HEK293 (cell line): Measurements from ENCODE around the gene GDE1.

Source experiments
- CTCF ChIA-PET: fragments of 350-600 bp; formaldehyde crosslinking; extraction: SDS; loops from one replicate; lab custom pipeline; 2021; ENCODE audit warnings: antibody characterized with exemption; lab: Yijun Ruan, JAX
- POLR2A ChIA-PET: fragments of 300-600 bp; formaldehyde crosslinking; extraction: SDS; loops from one replicate; lab custom pipeline; 2020; ENCODE audit warnings: antibody characterized with exemption, inconsistent platforms; lab: Yijun Ruan, JAX
- H3K27ac ChIP-seq: fragments of 200-500 bp; sonication (Bioruptor generic); 2 replicates; pipeline ENCODE4 v1.5.1; 2014; ENCODE audit warnings: low read depth, low read length, control low read depth, inconsistent platforms; ENCODE audit errors: extremely low read depth
- H3K36me3 ChIP-seq, 2 experiments: fragments of 200-500 bp in 1 of 2; sonication (Bioruptor generic) in 1 of 2; 1 replicate in 1 of 2; 2 replicates in 1 of 2; pipeline ENCODE4 v1.5.1; 2014 to 2017; ENCODE audit warnings: inconsistent platforms in 2 of 2, low read length in 2 of 2; ENCODE audit not compliant: control insufficient read depth in 2 of 2, insufficient read depth in 1 of 2
- H3K4me1 ChIP-seq: fragments of 200-500 bp; sonication (Bioruptor generic); 2 replicates; pipeline ENCODE4 v1.5.1; 2014; ENCODE audit warnings: mild to moderate bottlenecking, low read length, inconsistent platforms; ENCODE audit not compliant: control insufficient read depth, insufficient read depth
- H3K4me3 ChIP-seq: 2 replicates; pipeline ENCODE4 v1.5.1; 2011; ENCODE audit warnings: low read depth, mild to moderate bottlenecking, control low read depth, low read length, moderate library complexity
- H3K9me3 ChIP-seq: fragments of 200-500 bp; sonication (Bioruptor generic); 2 replicates; pipeline ENCODE4 v1.5.1; 2014; ENCODE audit warnings: low read depth, low read length, inconsistent platforms; ENCODE audit not compliant: control insufficient read depth, insufficient read depth
- EGR2 ChIP-seq: fragments of 450-650 bp; formaldehyde crosslinking; IDR thresholded peaks from 2 replicates; pipeline ENCODE4 v1.5.1; 2016; ENCODE audit warnings: low read depth, missing biosample characterization, missing genetic modification characterization
- GFI1B ChIP-seq: fragments of 450-650 bp; formaldehyde crosslinking; IDR thresholded peaks from 2 replicates; pipeline ENCODE4 v1.5.1; 2016; ENCODE audit warnings: missing biosample characterization, missing genetic modification characterization
- SCRT2 ChIP-seq: fragments of 450-650 bp; formaldehyde crosslinking; IDR thresholded peaks from 2 replicates; pipeline ENCODE4 v1.5.1; 2016; ENCODE audit warnings: missing biosample characterization, missing genetic modification characterization
- ZNF10 ChIP-seq: fragments of 450-650 bp; formaldehyde crosslinking; IDR thresholded peaks from 2 replicates; pipeline ENCODE4 v1.5.1; 2017; ENCODE audit warnings: missing biosample characterization, missing genetic modification characterization
- ZNF114 ChIP-seq: fragments of 450-650 bp; formaldehyde crosslinking; IDR thresholded peaks from 2 replicates; pipeline ENCODE4 v1.5.0; 2017; ENCODE audit warnings: missing biosample characterization, missing genetic modification characterization
- ZNF221 ChIP-seq: fragments of 450-650 bp; formaldehyde crosslinking; IDR thresholded peaks from 2 replicates; pipeline ENCODE4 v1.5.1; 2017; ENCODE audit warnings: missing biosample characterization, missing genetic modification characterization, borderline replicate concordance
- ZNF274 ChIP-seq, 2 experiments: fragments of 200-500 bp in 1 of 2; fragments of 450-650 bp in 1 of 2; sonication (Bioruptor generic) in 1 of 2; formaldehyde crosslinking in 1 of 2; IDR thresholded peaks; 2 replicates each; pipeline versions ENCODE4 v1.5.1 to v1.6.1; 2014 to 2016; ENCODE audit warnings: borderline replicate concordance in 1 of 2, inconsistent platforms in 1 of 2, low read length in 1 of 2, missing biosample characterization in 1 of 2, missing genetic modification characterization in 1 of 2
- ZNF391 ChIP-seq: fragments of 450-650 bp; formaldehyde crosslinking; IDR thresholded peaks from 2 replicates; pipeline ENCODE4 v1.5.1; 2016; ENCODE audit warnings: low read depth, missing biosample characterization, missing genetic modification characterization, borderline replicate concordance
- ZNF555 ChIP-seq: fragments of 450-650 bp; formaldehyde crosslinking; conservative IDR thresholded peaks from 2 replicates; pipeline ENCODE4 v1.5.1; 2017; ENCODE audit warnings: missing biosample characterization, mild to moderate bottlenecking, missing genetic modification characterization, inconsistent platforms
- ZNF610 ChIP-seq: fragments of 450-650 bp; formaldehyde crosslinking; IDR thresholded peaks from 2 replicates; pipeline ENCODE4 v1.5.1; 2016; ENCODE audit warnings: missing biosample characterization, missing genetic modification characterization, borderline replicate concordance
- ZNF623 ChIP-seq: fragments of 450-650 bp; formaldehyde crosslinking; IDR thresholded peaks from 2 replicates; pipeline ENCODE4 v1.5.1; 2016; ENCODE audit warnings: missing biosample characterization, missing genetic modification characterization
- ZNF629 ChIP-seq: fragments of 450-650 bp; formaldehyde crosslinking; IDR thresholded peaks from 2 replicates; pipeline ENCODE4 v1.5.1; 2017; ENCODE audit warnings: missing biosample characterization, missing genetic modification characterization
- ZNF664 ChIP-seq: fragments of 450-650 bp; formaldehyde crosslinking; IDR thresholded peaks from 2 replicates; pipeline ENCODE4 v1.5.1; 2016; ENCODE audit warnings: missing biosample characterization, missing genetic modification characterization
- ZNF777 ChIP-seq: fragments of 450-650 bp; formaldehyde crosslinking; IDR thresholded peaks from 2 replicates; pipeline ENCODE4 v1.5.1; 2017; ENCODE audit warnings: missing biosample characterization, missing genetic modification characterization, borderline replicate concordance
- ZSCAN30 ChIP-seq: fragments of 450-650 bp; IDR thresholded peaks from 2 replicates; pipeline ENCODE4 v1.5.1; 2018; ENCODE audit warnings: missing biosample characterization, mild to moderate bottlenecking, missing genetic modification characterization, moderate library complexity
- TF ChIP-seq, protein P1 (sequence below): fragments of 450-650 bp; formaldehyde crosslinking; IDR thresholded peaks from 2 replicates; pipeline ENCODE4; 2016; ENCODE audit warnings: missing biosample characterization, missing genetic modification characterization
- TF ChIP-seq, protein P2 (sequence below): fragments of 450-650 bp; formaldehyde crosslinking; IDR thresholded peaks from 2 replicates; pipeline ENCODE4 v1.5.1; 2016; ENCODE audit warnings: missing biosample characterization, missing genetic modification characterization
- TF ChIP-seq, protein P3 (sequence below): fragments of 450-650 bp; formaldehyde crosslinking; IDR thresholded peaks from 2 replicates; pipeline ENCODE4 v1.5.1; 2016; ENCODE audit warnings: missing biosample characterization, missing genetic modification characterization
- TF ChIP-seq, protein P4 (sequence below): fragments of 450-650 bp; formaldehyde crosslinking; conservative IDR thresholded peaks from 2 replicates; pipeline ENCODE4 v1.5.1; 2016; ENCODE audit warnings: low read depth, missing biosample characterization, missing genetic modification characterization

GDE1 gene

DNA sequence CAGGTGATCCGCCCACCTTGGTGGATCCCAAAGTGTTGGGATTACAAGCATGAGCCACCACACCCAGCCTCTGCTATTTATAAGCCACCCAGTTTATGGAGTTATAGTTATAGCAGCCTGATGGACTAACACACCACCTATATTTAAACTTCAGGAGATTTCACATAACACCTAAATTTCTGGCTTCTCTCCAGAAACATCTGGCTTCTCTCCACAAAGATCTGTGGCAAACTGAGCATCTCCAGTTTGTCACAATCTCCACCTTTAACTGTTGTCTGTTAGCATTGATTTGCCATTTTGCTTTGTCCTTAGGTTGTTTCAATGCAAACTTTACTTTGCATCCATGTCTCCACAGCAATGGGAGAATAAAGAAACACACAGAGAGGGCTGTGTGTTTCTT lies 39.6 kb downstream of the GDE1 start:
- H3K4me1 ChIP-seq = no peaks in the 10 kb centered on the region
- H3K4me3 ChIP-seq = no peak overlapping the region
- H3K9me3 ChIP-seq = no peaks in the 10 kb centered on the region
- POLR2A ChIA-PET = no interaction called here
- CTCF ChIA-PET = no interaction called here
- TF ChIP-seq ZNF221 (tag by site-specific recombination) (no peak), ZNF664 (tag by site-specific recombination) (no peak), GFI1B (no peak), ZNF623 (tag by site-specific recombination) (no peak), ZNF555 (tag by site-specific recombination) (no peak), ZNF777 (no peak), SCRT2 (no peak), ZNF610 (no peak), EGR2 (tag by site-specific recombination) (no peak)
- TF ChIP-seq, all 188 proteins: peak for 0
- Histone ChIP-seq H3K36me3 (no peaks in the 10 kb centered on the region), H3K27ac (no peak overlapping the region)

DNA sequence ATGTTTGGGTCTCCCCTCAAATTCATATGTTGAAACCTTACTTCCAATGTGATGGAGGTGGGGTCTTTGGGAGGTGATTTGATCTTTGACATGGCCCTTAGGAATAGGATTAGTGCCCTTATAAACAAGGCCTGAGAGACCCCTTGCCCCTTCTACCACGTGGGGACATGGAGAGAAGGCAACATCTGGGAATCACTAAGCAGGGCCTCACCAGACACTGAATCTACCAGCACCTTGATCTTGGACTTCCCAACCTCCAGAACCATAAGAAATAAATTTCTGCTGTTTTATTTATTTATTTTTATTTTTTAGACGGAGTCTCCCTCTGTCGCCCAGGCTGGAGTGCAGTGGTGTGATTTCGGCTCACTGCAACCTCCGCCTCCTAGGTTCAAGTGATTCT lies 40.1 kb downstream of the GDE1 start:
- CTCF ChIA-PET = no interaction called here
- POLR2A ChIA-PET = no interaction called here
- no peak overlapping the region for H3K27ac ChIP-seq
- no peaks in the 10 kb centered on the region for H3K4me1 ChIP-seq
- no peaks in the 10 kb centered on the region for H3K36me3 ChIP-seq
- TF ChIP-seq ZNF114 (tag by site-specific recombination) (no peak), ZNF10 (tag by site-specific recombination) (no peak), ZNF391 (no peak), ZNF629 (tag by site-specific recombination) (no peak), ZNF274 (IDR thresholded peaks at IDR 0.05; ENCODE audit: low read length) (no peak), ZNF274 (tag by site-specific recombination; IDR thresholded peaks at IDR 0.05; ENCODE audit: borderline replicate concordance) (no peak), ZSCAN30 (tag by site-specific recombination) (no peak)
- TF ChIP-seq, protein P1, sequence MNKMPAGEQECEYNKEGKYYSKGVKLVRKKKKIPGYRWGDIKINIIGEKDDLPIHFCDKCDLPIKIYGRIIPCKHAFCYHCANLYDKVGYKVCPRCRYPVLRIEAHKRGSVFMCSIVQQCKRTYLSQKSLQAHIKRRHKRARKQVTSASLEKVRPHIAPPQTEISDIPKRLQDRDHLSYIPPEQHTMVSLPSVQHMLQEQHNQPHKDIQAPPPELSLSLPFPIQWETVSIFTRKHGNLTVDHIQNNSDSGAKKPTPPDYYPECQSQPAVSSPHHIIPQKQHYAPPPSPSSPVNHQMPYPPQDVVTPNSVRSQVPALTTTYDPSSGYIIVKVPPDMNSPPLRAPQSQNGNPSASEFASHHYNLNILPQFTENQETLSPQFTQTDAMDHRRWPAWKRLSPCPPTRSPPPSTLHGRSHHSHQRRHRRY (tag by site-specific recombination) = no peak
- TF ChIP-seq, protein P2, sequence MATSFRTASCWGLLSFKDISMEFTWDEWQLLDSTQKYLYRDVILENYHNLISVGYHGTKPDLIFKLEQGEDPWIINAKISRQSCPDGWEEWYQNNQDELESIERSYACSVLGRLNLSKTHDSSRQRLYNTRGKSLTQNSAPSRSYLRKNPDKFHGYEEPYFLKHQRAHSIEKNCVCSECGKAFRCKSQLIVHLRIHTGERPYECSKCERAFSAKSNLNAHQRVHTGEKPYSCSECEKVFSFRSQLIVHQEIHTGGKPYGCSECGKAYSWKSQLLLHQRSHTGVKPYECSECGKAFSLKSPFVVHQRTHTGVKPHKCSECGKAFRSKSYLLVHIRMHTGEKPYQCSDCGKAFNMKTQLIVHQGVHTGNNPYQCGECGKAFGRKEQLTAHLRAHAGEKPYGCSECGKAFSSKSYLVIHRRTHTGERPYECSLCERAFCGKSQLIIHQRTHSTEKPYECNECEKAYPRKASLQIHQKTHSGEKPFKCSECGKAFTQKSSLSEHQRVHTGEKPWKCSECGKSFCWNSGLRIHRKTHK (tag by site-specific recombination) = no peak
- TF ChIP-seq, protein P3, sequence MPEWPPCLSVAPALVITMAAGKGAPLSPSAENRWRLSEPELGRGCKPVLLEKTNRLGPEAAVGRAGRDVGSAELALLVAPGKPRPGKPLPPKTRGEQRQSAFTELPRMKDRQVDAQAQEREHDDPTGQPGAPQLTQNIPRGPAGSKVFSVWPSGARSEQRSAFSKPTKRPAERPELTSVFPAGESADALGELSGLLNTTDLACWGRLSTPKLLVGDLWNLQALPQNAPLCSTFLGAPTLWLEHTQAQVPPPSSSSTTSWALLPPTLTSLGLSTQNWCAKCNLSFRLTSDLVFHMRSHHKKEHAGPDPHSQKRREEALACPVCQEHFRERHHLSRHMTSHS = no peak
- TF ChIP-seq, protein P4, sequence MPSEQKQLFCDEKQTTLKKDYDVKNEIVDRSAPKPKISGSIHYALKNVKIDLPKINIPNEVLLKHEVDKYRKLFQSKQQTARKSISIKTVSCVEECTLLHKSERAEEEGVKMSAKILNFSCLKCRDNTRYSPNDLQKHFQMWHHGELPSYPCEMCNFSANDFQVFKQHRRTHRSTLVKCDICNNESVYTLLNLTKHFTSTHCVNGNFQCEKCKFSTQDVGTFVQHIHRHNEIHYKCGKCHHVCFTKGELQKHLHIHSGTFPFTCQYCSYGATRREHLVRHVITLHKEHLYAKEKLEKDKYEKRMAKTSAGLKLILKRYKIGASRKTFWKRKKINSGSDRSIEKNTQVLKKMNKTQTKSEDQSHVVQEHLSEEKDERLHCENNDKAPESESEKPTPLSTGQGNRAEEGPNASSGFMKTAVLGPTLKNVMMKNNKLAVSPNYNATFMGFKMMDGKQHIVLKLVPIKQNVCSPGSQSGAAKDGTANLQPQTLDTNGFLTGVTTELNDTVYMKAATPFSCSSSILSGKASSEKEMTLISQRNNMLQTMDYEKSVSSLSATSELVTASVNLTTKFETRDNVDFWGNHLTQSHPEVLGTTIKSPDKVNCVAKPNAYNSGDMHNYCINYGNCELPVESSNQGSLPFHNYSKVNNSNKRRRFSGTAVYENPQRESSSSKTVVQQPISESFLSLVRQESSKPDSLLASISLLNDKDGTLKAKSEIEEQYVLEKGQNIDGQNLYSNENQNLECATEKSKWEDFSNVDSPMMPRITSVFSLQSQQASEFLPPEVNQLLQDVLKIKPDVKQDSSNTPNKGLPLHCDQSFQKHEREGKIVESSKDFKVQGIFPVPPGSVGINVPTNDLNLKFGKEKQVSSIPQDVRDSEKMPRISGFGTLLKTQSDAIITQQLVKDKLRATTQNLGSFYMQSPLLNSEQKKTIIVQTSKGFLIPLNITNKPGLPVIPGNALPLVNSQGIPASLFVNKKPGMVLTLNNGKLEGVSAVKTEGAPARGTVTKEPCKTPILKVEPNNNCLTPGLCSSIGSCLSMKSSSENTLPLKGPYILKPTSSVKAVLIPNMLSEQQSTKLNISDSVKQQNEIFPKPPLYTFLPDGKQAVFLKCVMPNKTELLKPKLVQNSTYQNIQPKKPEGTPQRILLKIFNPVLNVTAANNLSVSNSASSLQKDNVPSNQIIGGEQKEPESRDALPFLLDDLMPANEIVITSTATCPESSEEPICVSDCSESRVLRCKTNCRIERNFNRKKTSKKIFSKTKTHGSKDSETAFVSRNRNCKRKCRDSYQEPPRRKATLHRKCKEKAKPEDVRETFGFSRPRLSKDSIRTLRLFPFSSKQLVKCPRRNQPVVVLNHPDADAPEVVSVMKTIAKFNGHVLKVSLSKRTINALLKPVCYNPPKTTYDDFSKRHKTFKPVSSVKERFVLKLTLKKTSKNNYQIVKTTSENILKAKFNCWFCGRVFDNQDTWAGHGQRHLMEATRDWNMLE (tag by site-specific recombination) = no peak
- no peak overlapping the region for H3K4me3 ChIP-seq
- H3K9me3 ChIP-seq = no peaks in the 10 kb centered on the region
